Lower lobe of right lung (tissue), 2 donors: Measurements from ENCODE around the gene ATP13A2. TPM values are rescaled to one million over a fixed set of nuclear protein-coding genes. Genes with fewer than 3 reads are reported as not detected.

Source experiments
- ATAC-seq, 2 donors: fragments of 200-7000 bp; cut with Tn5 transposase; one replicate each; pipeline ENCODE4 v1.9.1; 2020 to 2022; ENCODE audit warnings: mild to moderate bottlenecking in 2 of 2, moderate library complexity in 2 of 2
- DNase-seq: peaks from one replicate; pipeline ENCODE4 v3.0.0-alpha.2; 2020
- H3K27ac ChIP-seq: fragments of 200-600 bp; one replicate; pipeline ENCODE4 v1.8.0; 2022
- H3K27me3 ChIP-seq: fragments of 200-600 bp; one replicate; pipeline ENCODE4 v1.8.0; 2022; ENCODE audit warnings: low read depth
- H3K36me3 ChIP-seq: fragments of 200-600 bp; one replicate; pipeline ENCODE4 v1.8.0; 2022; ENCODE audit warnings: mild to moderate bottlenecking
- H3K4me1 ChIP-seq: fragments of 200-600 bp; one replicate; pipeline ENCODE4 v1.8.0; 2022
- H3K4me3 ChIP-seq: fragments of 200-600 bp; one replicate; pipeline ENCODE4 v1.8.0; 2022; ENCODE audit warnings: mild to moderate bottlenecking
- H3K9me3 ChIP-seq: fragments of 200-600 bp; one replicate; pipeline ENCODE4 v1.8.0; 2022
- CTCF ChIP-seq: fragments of 200-600 bp; IDR thresholded peaks from one replicate; pipeline ENCODE4 v1.8.0; 2022; ENCODE audit warnings: antibody characterized with exemption, mild to moderate bottlenecking
- intact Hi-C: fragments of 100-400 bp; cut with DNase I; formaldehyde crosslinking; loops from one replicate; pipeline ENCODE4 v1.11.0; 2022
- total RNA-seq: library from RNA; stranded (reverse); fragmentation: NEBNext Ultra II Directional; extraction: Animal tissue kit (Norgen Biotek cat#: 25700); gene quantifications from one replicate; pipeline ENCODE4 v1.2.1, GENCODE V29; 2021
- donor health status: DM: no; HTN: yes; CAD: no; lungs with severe emphysema.

Gene ATP13A2
- total RNA-seq, 1 donor from 2014 or later = 39.9 TPM

GRCh38 chr1:17002524-17002902 lies 9.2 kb downstream of the ATP13A2 start:
- no peak overlapping the region for H3K27ac ChIP-seq
- no peaks in the 10 kb centered on the region for H3K9me3 ChIP-seq
- no peaks in the 10 kb centered on the region for H3K4me1 ChIP-seq
- H3K27me3 ChIP-seq = no peaks in the 10 kb centered on the region
- ATAC-seq (no peak), DNase-seq (no peak)
- H3K36me3 ChIP-seq = peaks cover 80% of the 10 kb centered on the region
- intact Hi-C loops = no loop called here
- H3K4me3 ChIP-seq = no peak overlapping the region
- TF ChIP-seq CTCF = no peak

GRCh38 chr1:17001760-17002523 lies 9.8 kb downstream of the ATP13A2 start:
- no peak overlapping the region for H3K4me3 ChIP-seq
- ATAC-seq (no peak), DNase-seq (no peak)
- no peaks in the 10 kb centered on the region for H3K4me1 ChIP-seq
- H3K27ac ChIP-seq = no peak overlapping the region
- intact Hi-C loops = no loop called here
- no peaks in the 10 kb centered on the region for H3K9me3 ChIP-seq
- H3K36me3 ChIP-seq = peaks cover 85% of the 10 kb centered on the region
- H3K27me3 ChIP-seq = no peaks in the 10 kb centered on the region
- TF ChIP-seq CTCF = no peak

- intact Hi-C loops = no loop called here
- DNase-seq (no peak), ATAC-seq (no peak)
- no peaks in the 10 kb centered on the region for H3K9me3 ChIP-seq
- no peak for TF ChIP-seq CTCF
- no peak overlapping the region for H3K27ac ChIP-seq
- peaks cover 88% of the 10 kb centered on the region for H3K36me3 ChIP-seq
- H3K27me3 ChIP-seq = no peaks in the 10 kb centered on the region
- H3K4me3 ChIP-seq = no peak overlapping the region
- no peaks in the 10 kb centered on the region for H3K4me1 ChIP-seq
These were observed 11.9 kb downstream of the ATP13A2 start for GRCh38 chr1:16999863-17000262.

GRCh38 chr1:16998589-16998988 lies 13.1 kb downstream of the ATP13A2 start:
- ATAC-seq (no peak), DNase-seq (no peak)
- Histone ChIP-seq H3K9me3 (no peaks in the 10 kb centered on the region), H3K4me3 (no peak overlapping the region), H3K36me3 (peaks cover 80% of the 10 kb centered on the region), H3K4me1 (no peaks in the 10 kb centered on the region), H3K27me3 (no peaks in the 10 kb centered on the region), H3K27ac (no peak overlapping the region)
- intact Hi-C loops = no loop called here
- TF ChIP-seq CTCF = no peak

- no peak overlapping the region for H3K4me3 ChIP-seq
- H3K27ac ChIP-seq = no peak overlapping the region
- H3K36me3 ChIP-seq = peaks cover 81% of the 10 kb centered on the region
- ATAC-seq (no peak), DNase-seq (no peak)
- intact Hi-C loops = no loop called here
- no peaks in the 10 kb centered on the region for H3K4me1 ChIP-seq
- H3K27me3 ChIP-seq = no peaks in the 10 kb centered on the region
- TF ChIP-seq CTCF = no peak
- no peaks in the 10 kb centered on the region for H3K9me3 ChIP-seq
These were observed 14.9 kb downstream of the ATP13A2 start for GRCh38 chr1:16996845-16997244.
